Activated CD8-positive, alpha-beta memory T cell treated with anti-CD3 and anti-CD28 coated beads for 36 hours (primary cell): ENCODE measurements around the gene ZMYND11. TPM values are rescaled to one million over a fixed set of nuclear protein-coding genes. Genes with fewer than 3 reads are reported as not detected.

ENCODE experiments used
- CTCF ChIA-PET: fragments of 350-600 bp; sonication (Branson Sonifier 250); formaldehyde crosslinking; loops from one replicate; lab custom pipeline; 2021; ENCODE audit warnings: antibody characterized with exemption; lab: Charles Lee
- POLR2A ChIA-PET: fragments of 350-600 bp; sonication (Branson Sonifier 250); formaldehyde crosslinking; loops from one replicate; lab custom pipeline; 2021; ENCODE audit warnings: antibody characterized with exemption; lab: Charles Lee
- total RNA-seq, 2 experiments: library from RNA; stranded (reverse); gene quantifications; one replicate each; pipeline ENCODE4 v1.2.3, GENCODE V29; 2021

The ZMYND11 gene
- total RNA-seq, 2 experiments from 2014 or later = 26.6 to 29.4 TPM

DNA sequence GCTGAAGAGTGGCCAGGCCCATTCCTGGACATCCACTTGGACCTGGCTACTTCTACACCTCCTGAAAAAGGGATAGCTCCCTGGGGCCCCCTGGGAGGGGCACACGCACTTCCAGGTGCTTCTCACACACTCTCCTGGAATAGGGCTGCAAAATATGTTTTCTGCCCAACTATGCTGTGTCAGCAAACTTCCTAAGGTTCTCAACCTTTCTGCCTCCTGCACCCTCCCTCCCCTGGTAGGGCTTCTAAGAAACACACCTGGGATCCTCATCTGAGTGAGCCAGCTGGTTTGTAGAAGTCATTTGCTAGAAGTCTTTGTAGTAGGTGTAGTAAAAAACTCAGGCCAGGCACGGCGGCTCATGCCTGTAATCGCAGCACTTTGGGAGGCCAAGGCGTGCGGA, 136.5 kb downstream of the ZMYND11 start:
- ChIA-PET CTCF (no interaction called here), POLR2A (no interaction called here)

DNA sequence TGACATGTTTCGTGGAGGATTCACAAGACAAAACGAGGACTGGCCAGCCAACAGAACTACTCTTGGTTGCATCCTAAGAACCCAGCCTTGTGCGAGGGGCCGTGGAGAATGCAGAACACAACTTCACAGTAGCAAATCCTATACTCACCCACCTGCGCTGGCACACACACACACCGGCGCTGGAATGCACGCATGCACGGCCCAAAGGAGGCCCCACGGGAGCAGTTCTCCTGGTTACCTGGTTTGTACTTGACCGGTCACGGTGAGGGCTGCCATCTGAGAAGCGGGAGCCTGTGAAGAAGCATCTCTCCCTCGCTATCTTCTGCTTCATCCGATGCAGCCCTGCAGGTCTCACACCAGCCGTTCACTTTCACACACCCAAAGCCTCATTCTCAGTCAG, 137.8 kb downstream of the ZMYND11 start:
- ChIA-PET POLR2A (no interaction called here), CTCF (no interaction called here)

- CTCF ChIA-PET = no interaction called here
- POLR2A ChIA-PET = no interaction called here
Measured at GRCh38 chr10:274866-275265, 139.6 kb downstream of the ZMYND11 start.

DNA sequence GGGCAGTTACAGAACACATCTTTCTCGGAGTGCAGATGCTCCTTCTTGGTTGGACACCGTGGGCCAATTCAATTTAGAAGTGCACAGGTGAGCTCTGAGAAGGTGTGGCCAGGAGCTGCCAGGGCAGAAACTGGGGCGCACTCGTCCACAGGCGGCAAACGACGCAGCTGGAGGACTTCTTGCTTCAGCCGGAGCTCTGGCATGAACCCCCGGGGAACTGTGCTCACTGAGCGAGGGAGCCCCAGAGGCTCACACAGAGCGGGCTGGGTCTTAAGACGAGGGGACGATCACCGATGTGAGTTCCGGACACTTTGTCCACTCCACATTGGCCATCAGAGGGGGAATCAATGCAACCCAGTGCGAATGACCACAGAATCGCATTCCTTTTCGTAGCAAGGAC, 140.4 kb downstream of the ZMYND11 start:
- POLR2A ChIA-PET = no interaction called here
- CTCF ChIA-PET = no interaction called here

DNA sequence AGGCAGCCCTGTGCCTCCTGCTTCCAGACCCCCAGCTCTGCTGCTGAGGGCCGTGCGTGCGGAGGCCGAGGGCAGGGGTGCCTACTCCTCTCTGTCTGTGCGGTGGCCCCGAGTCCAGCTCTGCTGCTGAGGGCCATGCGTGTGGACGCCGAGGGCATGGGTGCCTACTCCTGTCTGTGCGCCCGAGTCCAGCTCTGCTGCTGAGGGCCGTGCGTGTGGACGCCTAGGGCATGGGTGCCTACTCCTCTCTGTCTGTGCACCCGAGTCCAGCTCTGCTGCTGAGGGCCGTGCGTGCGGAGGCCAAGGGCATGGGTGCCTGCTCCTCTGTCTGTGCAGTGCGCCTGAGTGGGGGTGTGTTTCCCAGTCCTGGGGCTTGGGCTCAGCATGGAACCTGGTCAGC, 142.7 kb downstream of the ZMYND11 start:
- CTCF ChIA-PET = no interaction called here
- POLR2A ChIA-PET = no interaction called here

DNA sequence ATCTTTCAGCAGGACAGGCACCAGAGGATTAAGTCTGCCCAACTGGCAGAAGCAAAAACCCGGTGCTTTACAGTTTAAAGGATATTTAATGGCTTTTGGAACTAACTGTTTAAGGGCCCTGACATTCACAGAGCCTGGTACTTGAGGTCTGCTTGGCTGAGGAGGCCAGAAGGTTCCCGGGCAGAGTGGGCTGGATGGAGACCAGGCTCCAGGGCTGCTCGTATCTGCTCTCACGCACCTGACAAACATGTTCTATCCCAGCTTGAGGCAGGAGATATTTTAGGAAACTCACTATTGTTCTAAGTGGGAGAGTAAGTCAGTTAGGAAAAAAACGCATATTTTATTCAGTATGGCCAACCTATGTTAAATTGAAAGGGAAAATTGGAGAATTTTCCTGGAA, 143.5 kb downstream of the ZMYND11 start:
- ChIA-PET POLR2A (no interaction called here), CTCF (no interaction called here)

DNA sequence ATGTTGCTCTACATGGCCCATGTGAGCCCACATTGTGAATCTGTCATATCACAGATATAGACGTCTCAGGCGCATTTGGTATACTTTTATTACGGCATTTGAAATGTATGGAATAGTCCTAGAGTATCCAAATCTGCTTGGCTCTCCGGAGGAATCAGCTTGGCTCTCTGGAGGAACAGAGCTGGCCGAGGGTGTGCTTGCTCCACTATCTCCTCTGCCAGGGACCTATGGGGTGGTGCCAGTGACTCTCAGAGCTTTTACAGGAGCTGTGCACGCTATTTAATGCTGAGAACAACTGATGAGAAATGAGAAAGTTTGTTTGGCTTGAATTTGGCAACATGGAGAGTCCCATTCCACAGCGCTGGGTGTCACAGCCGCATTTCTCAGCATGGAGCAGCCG, 144.0 kb downstream of the ZMYND11 start:
- POLR2A ChIA-PET = no interaction called here
- CTCF ChIA-PET = no interaction called here

- ChIA-PET POLR2A (no interaction called here), CTCF (no interaction called here)
Measured at GRCh38 chr10:279655-280054, 144.4 kb downstream of the ZMYND11 start.

- CTCF ChIA-PET = no interaction called here
- POLR2A ChIA-PET = no interaction called here
Measured at GRCh38 chr10:282294-283139, 147.3 kb downstream of the ZMYND11 start.

DNA sequence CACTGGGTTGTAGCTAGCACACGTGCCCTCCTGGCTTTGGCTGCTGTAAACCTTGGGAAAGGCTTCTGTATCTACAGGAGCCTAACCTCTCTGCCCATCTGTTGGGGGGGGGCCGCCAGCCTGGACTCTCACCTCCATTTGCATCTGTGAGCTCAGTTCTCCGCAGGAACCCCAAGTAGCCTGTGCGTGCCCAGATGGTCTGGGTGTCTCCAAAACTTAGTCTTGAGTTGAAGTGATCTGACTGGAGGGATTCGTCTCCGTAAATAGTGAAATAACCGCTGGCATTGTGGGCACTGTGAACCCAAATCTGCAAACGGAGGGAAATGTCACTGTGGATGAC, 147.9 kb downstream of the ZMYND11 start:
- CTCF ChIA-PET = no interaction called here

DNA sequence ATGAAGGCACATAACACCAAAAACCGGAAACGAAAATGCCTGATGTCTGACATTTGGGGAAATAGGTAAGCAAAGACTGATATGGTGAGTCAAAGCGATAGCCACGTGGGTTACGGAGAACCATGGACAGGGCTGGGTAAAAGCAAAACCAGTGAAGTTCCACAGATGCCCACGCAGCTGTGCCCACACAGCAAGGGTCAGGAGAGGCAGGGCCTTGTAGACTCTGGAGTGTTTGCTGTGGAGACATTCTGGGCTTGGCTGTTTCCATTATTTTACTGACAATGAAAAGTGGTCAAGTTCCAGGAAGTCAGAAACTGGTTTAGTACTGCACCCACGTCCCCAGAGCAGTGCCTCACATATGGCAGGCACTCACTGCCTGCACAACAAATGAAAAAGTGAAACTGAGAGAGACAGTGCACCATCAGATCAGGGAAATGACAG, 148.7 kb downstream of the ZMYND11 start:
- CTCF ChIA-PET = no interaction called here
- POLR2A ChIA-PET = no interaction called here

More for the DNA sequence above, 147.9 kb downstream of the ZMYND11 start:
- POLR2A ChIA-PET = no interaction called here

DNA sequence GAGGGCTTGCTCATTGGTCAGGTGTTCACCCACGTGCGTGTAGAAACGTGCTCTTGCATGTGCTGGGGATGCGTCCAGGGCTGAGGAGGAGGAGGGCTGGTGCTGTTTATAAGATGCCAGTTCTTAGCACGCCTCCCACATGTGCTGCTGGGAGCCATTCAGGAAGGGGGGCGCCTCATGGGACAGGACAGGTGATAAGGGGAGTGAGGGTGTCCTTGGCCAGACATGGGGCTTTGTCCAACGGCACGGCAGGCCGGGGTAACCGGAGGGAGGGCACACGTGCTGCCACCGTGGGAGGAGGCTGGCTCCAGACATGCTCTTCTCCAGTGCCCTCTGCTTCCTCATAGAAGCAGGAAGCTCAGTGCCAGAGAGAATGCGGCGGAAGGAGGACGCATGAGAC, 150.0 kb downstream of the ZMYND11 start:
- ChIA-PET POLR2A (no interaction called here), CTCF (no interaction called here)

- POLR2A ChIA-PET = no interaction called here
Measured at GRCh38 chr10:287026-287709, 151.9 kb downstream of the ZMYND11 start.

GRCh38 chr10:287814-288213, 152.6 kb downstream of the ZMYND11 start:
- ChIA-PET POLR2A (no interaction called here), CTCF (no interaction called here)

More at GRCh38 chr10:287026-287709, 151.9 kb downstream of the ZMYND11 start:
- CTCF ChIA-PET = no interaction called here

DNA sequence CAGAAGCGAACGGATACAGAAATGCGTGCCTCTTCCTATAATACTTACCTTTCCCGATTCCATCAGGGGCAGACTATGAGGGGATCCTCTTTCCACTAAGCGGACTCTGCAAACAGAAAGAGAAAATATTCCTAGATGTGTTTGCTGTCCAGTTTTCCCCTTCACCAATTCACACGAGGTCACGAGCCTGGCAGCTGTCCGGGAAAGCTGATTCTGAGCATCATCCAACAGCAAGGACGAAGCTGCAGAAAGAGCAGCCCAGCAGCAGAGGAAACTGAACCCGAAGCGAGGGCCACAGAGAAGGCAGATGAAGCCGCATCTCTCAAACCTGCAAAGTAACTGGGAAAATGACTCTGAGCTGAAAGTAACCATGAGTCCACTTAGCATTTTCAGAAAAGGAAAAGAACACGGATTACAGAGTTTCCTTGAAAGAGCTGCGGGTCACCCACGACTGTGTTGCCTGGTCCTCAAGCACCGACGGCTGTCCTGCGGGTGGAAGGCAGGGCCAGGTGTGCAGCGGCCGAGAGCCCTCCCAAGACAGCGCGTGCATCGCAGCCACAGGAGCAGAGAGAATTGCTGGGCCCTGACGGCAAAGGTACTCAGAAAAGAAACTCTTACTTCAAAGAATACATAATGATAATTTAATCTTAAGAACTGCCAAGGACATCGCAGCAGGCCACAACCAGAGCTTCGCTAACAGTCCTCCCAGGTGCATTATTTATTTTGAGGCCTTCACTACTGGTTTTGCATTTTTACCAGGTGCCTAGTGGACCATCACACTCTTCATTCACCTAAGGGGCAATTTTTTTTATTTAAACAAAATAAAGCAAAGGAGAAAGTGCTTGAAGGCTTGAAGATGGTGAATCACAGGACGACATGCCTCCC, 153.3 kb downstream of the ZMYND11 start:
- POLR2A ChIA-PET = no interaction called here
- CTCF ChIA-PET = no interaction called here

DNA sequence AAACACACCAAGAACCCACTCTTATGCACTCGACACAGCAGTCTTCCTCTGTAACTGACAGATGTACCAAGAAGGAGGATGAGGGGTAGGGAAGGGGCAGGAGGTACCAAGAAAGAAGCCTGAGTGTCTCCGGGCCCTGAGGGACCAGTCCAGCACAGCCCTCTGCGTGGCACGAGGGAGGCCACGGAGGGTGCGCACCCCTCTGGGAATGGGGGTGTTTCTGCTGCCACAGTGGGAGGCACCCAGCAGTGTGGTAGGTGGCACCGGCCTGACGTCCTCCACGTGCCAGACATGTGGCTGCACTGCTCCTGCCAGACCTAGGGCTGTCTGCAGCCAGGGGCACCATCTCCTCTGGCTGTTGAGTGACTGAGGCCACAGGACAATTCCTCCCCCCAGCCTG, 154.3 kb downstream of the ZMYND11 start:
- POLR2A ChIA-PET = no interaction called here
- CTCF ChIA-PET = no interaction called here

- ChIA-PET CTCF (no interaction called here), POLR2A (no interaction called here)
Measured at GRCh38 chr10:290026-290725, 154.9 kb downstream of the ZMYND11 start.

DNA sequence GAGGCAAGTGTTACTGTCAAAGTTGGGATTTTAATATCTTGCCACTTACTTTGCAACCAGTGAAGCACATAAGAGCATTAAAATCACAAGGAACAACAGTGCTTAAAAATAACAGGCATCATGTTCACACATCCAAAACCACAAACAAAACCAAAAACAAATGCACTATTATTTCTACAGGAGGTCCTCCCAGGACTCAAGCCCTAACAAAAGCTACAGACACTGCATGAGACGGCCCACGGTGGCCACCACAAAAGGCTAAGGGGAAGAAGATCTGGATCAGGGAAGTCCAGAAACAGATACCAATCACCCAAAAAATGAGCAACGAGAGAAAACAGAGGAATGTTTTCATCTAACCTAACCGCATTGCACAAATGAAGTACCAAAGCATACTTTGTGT, 158.4 kb downstream of the ZMYND11 start:
- CTCF ChIA-PET = no interaction called here
- POLR2A ChIA-PET = no interaction called here

GRCh38 chr10:297567-297966, 162.3 kb downstream of the ZMYND11 start:
- ChIA-PET POLR2A (no interaction called here), CTCF (no interaction called here)

- ChIA-PET POLR2A (no interaction called here), CTCF (no interaction called here)
Measured at GRCh38 chr10:298033-298432, 162.8 kb downstream of the ZMYND11 start.
